ENCODE data around the gene ISCA1.

GRCh38 chr9:86328156-86328555 is 45.8 kb upstream of the ISCA1 start:
- no peak for TF ChIP-seq REST (tag by site-specific recombination; IDR thresholded peaks at IDR 0.05)
- no peak for TF ChIP-seq CTCF (tag by site-specific recombination; IDR thresholded peaks at IDR 0.05)
- no peak for TF ChIP-seq ZBTB49 (tag by site-specific recombination; IDR thresholded peaks at IDR 0.05; ENCODE audit: low read depth)
- no peak for TF ChIP-seq ZNF18 (tag by site-specific recombination; IDR thresholded peaks at IDR 0.05)
- TF ChIP-seq YY1 (tag by site-specific recombination; IDR thresholded peaks at IDR 0.05) = no peak
- TF ChIP-seq ZNF280C (tag by site-specific recombination; IDR thresholded peaks at IDR 0.05) = no peak
